K562 (cell line): ENCODE results near the gene ATP5F1C. TPM values are rescaled to one million over a fixed set of nuclear protein-coding genes. Genes with fewer than 3 reads are reported as not detected.
A peak's percentile ranks its signal among the peaks of the same experiment; 100 is the strongest.

Source experiments
- MTA3 ChIP-seq: fragments of 450-650 bp; formaldehyde crosslinking; IDR thresholded peaks from 2 replicates; pipeline ENCODE4 v1.6.1; 2017; ENCODE audit warnings: mild to moderate bottlenecking, borderline replicate concordance
- MXI1 ChIP-seq: IDR thresholded peaks from 2 replicates; pipeline ENCODE4 v1.6.1; 2011; ENCODE audit warnings: low read depth, mild to moderate bottlenecking, improper control_type of control experiment, low read length
- NRF1 ChIP-seq, 2 experiments: fragments of 450-650 bp; IDR thresholded peaks in 1 of 2; conservative IDR thresholded peaks in 1 of 2; 2 replicates each; pipeline ENCODE4 v1.6.1; 2014; ENCODE audit warnings: mild to moderate bottlenecking in 2 of 2
- PHF20 ChIP-seq: fragments of 450-650 bp; IDR thresholded peaks from 2 replicates; pipeline ENCODE4 v1.6.1; 2018; ENCODE audit not compliant: partially characterized antibody
- VEZF1 ChIP-seq: fragments of 200-800 bp; sonication (Bioruptor generic); IDR thresholded peaks from 2 replicates; pipeline ENCODE4 v1.6.1; 2017; ENCODE audit warnings: missing genetic modification characterization, missing compliant biosample characterization
- ZBTB1 ChIP-seq: sonication (generic); formaldehyde crosslinking; IDR thresholded peaks from 2 replicates; pipeline ENCODE4 v1.8.1; 2023; ENCODE audit warnings: missing genetic modification reagents, low read depth, mild to moderate bottlenecking, borderline replicate concordance
- ZBTB11 ChIP-seq, 3 experiments: fragments of 200-800 bp in 1 of 3; fragments of 250-450 bp in 1 of 3; fragments of 450-650 bp in 1 of 3; sonication (Bioruptor Pico) in 1 of 3; sonication (Bioruptor generic) in 1 of 3; formaldehyde crosslinking in 1 of 3; IDR thresholded peaks; 2 replicates each; pipeline versions ENCODE4 v1.6.1 to v1.8.0; 2016 to 2022; ENCODE audit warnings: mild to moderate bottlenecking in 2 of 3, missing genetic modification characterization in 2 of 3, missing compliant biosample characterization in 1 of 3, moderate library complexity in 1 of 3
- ZFX ChIP-seq: sonication (generic); formaldehyde crosslinking; IDR thresholded peaks from 2 replicates; pipeline ENCODE4 v1.8.0; 2022; ENCODE audit warnings: mild to moderate bottlenecking, missing genetic modification reagents, moderate library complexity
- ZNF407 ChIP-seq: fragments of 450-650 bp; IDR thresholded peaks from 2 replicates; pipeline ENCODE4 v1.6.1; 2016; ENCODE audit warnings: low read depth
- ZNF431 ChIP-seq: sonication (generic); formaldehyde crosslinking; IDR thresholded peaks from 2 replicates; pipeline ENCODE4 v1.8.0; 2022; ENCODE audit warnings: mild to moderate bottlenecking, missing genetic modification reagents
- polyA plus RNA-seq, 8 experiments: library from polyadenylated mRNA; depleted of rRNA in 4 of 8; stranded (reverse) in 5 of 8; unstranded in 3 of 8; fragments of >200 nt; fragmentation: Nextera tagmentation in 2 of 8; fragmentation: Illumina TruSeq in 1 of 8; extraction: Ambion mirVana in 2 of 8; extraction: Trizol in 1 of 8; gene quantifications; 2 replicates each; pipeline versions ENCODE4 v1.2.1 to v1.2.3, GENCODE V29; 2011 to 2014; ENCODE audit warnings: inconsistent platforms in 1 of 8, missing spikeins in 1 of 8
- total RNA-seq, 7 experiments: library from RNA; depleted of rRNA in 6 of 7; stranded (reverse); fragments of >200 nt in 6 of 7; fragmentation: Illumina TruSeq in 2 of 7; extraction: Trizol in 2 of 7; gene quantifications; 2 replicates each; pipeline versions ENCODE4 v1.2.1 to v1.2.3, GENCODE V29; 2011 to 2021; ENCODE audit warnings: low replicate concordance in 1 of 7

Gene ATP5F1C
- total and polyA plus RNA-seq, 9 of the 15 experiments (the other 6 are each of a cell fraction or from before 2014, with no cell fraction given): 389 to 1,475 (median 559) TPM

- TF ChIP-seq ZNF407 (no peak), ZNF431 (CRISPR knock-in tag) (no peak), ZBTB11 (CRISPR knock-in tag; IDR thresholded peaks at IDR 0.05) (0 out of 6 replicates have a peak, but pooled peaks of 1 of the 3 experiments have one; percentile 25), ZBTB1 (0 out of 2 replicates have a peak, but pooled peaks have one; percentile 61), MXI1 (no peak), MTA3 (peak; percentile 69; the same call in 1 of the 2 replicates), NRF1 (conservative IDR thresholded peaks at IDR 0.05 in 1 of 2, IDR thresholded peaks at IDR 0.05 in 1 of 2) (peak; percentile 71 to 76; a peak in 3 of 4 replicates), VEZF1 (peak; percentile 55), ZFX (0 out of 2 replicates have a peak, but pooled peaks have one; percentile 22), PHF20 (peak; percentile 88)
Observed at GRCh38 chr10:7818295-7819120, 30.5 kb downstream of the ATP5F1C start, which contains the start of gene TAF3 (continued).
